GM18907 (cell line): ENCODE measurements around the gene KIAA1328.

Experiments
- ATAC-seq: cut with Tn5 transposase; IDR thresholded peaks from one replicate; pipeline ENCODE4 v1.9.1; 2021; ENCODE audit warnings: mild to moderate bottlenecking, moderate library complexity; ENCODE audit not compliant: unreplicated experiment

Gene KIAA1328

DNA sequence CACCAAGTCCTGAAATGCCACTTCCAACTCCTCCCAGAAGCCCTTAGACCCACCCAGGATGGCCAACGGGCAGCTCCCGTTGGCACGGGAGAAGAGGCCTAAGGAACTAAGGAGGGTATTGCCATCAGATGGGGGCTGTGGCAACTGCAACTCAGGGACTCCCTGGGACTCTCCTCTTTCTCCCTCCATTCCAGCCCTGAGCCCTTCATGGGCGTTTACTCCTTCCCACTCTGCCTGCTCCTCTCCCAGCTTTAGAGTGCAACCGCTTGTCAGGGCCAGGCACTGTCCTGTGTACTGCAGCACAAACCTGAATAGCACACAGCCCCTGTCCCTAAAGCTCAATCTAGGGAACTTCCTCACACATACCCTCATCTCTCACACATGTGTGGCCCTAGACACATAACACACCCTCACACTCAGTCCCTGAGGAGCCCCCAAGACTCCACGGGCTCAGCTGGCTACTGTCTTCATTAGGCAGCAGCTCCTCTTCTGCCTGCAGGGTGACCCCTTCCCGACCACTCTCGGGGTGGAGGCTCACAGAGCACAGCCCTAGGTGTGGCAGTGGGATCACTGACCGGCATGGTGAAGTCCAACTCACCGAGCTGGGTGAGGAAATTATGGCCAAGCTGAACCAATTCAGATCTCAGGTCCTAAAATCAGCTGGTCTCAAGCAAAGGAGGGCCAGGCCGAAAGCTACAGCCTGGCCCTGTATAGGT is 420.4 kb downstream of the KIAA1328 start:
- no peak for ATAC-seq

GRCh38 chr18:37249895-37250618 is 421.1 kb downstream of the KIAA1328 start:
- no peak for ATAC-seq

GRCh38 chr18:37251679-37252078 is 422.8 kb downstream of the KIAA1328 start:
- ATAC-seq, result no peak

GRCh38 chr18:37252342-37252741 is 423.4 kb downstream of the KIAA1328 start:
- ATAC-seq, result no peak

DNA sequence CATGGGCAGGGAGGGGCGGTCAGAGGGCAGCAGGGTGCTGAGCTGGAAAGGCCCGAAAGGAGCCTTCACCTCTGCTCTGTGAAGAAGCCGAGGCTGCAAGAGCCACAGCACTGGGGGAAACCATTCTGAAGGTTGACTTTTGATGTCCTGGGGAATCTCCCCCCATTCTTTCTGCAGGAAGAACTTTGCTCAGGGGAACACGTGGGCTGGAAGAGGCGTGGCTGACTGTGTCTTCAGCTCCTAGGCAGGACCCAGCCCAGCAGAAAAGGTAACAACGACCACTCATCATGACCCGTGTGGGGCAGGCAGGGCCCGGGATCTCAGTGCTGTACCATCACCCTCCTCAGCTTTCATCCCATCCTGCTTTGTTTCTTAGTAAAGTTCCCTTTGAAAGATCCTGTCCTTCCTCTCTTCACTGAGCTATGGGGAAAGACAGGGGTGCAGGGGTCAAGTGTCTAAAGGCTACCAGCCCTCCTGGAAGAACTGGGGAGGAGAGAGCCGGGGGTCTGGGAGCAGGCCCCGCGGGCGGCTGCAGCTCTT is 424.0 kb downstream of the KIAA1328 start:
- ATAC-seq, result no peak

DNA sequence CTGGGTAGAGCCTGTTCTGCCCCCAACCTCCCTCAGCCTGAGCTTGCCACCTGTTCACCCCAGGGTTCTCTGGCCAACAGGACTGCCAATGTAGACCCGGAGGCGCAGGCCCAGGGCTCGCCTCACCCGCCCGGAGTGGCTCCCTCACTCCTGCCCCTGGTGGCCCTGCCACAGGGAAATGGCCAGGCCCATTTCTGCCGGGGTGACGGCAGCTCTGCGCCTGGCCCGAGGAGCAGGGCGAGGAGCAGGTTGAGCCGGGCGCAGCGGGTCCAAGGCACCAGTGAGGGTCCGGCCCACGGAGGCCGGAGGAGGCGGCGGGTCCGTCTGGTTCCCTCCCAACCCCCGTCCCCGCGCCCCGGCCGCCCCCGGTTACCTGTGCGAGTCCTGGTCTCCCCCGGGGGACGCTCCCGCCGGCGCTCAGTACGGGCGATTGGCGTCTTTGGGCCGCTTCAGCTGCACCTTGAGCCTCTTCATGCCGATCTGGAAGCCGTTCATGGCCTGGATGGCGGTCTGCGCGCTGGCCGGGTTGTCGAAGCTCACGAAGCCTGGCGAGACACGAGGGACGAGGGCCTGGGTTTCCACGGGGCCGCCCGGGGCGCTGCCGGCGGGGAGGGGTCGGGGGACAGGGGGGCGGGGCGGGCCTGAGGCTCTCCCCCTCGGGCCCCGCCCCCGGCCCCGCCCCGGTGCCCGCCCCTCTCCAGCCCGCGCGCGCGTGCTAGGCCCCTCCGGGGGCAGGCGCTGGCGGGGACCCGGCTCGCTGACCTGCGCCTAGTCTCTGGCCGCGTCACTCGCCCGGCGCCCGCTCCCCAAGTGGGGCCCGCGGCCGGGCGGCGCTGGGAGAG is 424.7 kb downstream of the KIAA1328 start:
- ATAC-seq, result no peak

DNA sequence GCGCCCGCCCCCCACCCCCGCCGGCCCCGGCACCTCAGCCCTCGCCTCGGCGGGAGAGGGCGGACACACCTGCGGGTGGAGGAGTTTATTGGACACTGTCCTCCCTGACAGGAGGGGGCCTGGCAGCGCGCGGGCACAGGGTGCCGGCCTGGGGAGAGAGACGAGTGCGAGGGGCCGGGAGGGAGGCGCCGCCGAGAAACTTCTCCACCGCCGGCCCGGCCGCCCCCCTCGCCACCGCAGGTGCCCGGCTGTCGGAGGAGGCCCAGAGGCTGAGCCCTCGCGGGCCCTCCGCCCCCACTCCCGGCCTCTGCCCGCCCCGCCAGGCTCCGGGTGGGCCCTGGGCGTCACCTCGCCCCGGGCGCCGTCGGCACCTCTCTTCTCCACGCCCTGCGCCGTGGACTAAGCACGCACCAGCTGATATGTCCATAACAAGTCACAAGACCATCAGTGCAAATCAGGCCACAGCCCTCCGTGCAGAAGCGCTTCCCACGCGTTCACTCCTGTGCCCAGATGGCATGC is 425.4 kb downstream of the KIAA1328 start:
- ATAC-seq, result no peak

DNA sequence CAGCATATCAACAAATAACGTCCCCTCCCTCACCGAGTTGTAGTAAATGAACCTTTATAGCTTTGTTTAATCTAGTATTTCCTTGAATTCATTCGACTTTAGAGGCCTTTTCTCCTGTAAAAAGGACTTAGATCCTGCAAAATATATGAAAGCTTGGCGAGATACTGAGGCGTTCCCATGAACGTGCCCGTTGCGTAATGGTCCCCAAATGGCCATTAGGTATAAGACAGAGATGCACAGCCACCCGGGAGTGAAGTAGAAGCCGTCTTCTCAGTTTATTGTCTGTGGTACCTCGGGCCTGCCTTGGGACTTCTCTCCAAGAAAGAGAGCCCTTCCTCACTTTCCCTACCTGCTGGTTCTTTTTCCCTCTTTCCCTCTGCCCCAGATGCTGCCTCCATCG is 426.0 kb downstream of the KIAA1328 start:
- no peak for ATAC-seq

- ATAC-seq, result no peak
Observed at GRCh38 chr18:37258131-37258530, 429.2 kb downstream of the KIAA1328 start.

DNA sequence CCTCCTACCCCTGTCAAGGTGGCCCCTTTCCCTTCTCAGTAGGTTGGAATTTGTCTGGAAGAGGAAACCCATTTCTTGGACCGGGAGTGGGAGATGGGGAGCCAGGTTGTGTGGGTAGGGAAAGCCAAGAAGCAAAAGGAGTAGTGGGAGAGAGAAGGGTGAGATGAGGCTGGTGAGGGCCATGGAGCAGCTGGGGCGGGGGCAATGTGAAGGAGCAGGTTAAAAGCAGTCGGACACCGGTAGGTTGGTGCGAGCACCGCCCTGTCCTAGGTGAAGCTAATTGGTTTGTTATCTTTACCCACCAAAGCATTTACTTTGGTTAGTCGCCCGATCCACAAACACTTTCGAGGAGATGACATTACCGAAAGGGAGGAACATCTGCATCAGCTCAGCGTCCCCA is 429.9 kb downstream of the KIAA1328 start:
- no peak for ATAC-seq

- no peak for ATAC-seq
Observed at GRCh38 chr18:37259711-37260110, 430.8 kb downstream of the KIAA1328 start.

DNA sequence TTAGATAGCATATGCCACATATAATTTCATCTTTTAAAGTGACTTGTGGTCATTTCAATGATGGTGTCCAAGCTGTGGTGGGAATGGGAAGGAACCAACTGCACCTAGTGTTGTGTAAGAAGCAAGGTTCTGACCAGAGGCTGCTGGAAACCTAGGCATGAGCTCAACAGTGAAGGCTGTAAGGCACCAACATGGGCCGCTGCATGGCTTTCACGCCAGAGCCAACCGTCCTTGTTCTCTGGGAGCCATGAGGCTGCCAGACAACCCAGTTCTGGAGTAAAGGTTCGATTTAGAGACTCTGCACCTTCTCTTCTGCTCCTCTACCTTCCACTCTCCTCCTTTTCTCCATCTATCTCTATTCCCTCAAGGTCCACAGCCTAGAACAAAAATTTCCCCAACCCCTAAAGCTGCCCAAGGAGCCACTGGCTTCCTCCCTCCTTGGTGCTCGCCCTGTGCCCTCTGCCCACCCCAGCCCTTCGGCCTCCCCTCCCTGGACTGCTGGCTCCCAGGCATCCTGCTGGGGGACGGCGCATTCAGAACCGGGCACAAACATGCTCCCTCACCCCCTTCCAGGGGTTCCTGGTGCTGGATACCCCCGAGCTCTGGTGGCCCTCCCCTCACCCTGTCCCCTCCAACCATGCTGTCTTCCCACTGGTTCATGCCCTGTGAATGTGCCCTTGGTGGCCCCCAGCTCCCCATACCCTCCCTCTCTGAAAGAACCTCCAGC is 431.6 kb downstream of the KIAA1328 start:
- no peak for ATAC-seq

DNA sequence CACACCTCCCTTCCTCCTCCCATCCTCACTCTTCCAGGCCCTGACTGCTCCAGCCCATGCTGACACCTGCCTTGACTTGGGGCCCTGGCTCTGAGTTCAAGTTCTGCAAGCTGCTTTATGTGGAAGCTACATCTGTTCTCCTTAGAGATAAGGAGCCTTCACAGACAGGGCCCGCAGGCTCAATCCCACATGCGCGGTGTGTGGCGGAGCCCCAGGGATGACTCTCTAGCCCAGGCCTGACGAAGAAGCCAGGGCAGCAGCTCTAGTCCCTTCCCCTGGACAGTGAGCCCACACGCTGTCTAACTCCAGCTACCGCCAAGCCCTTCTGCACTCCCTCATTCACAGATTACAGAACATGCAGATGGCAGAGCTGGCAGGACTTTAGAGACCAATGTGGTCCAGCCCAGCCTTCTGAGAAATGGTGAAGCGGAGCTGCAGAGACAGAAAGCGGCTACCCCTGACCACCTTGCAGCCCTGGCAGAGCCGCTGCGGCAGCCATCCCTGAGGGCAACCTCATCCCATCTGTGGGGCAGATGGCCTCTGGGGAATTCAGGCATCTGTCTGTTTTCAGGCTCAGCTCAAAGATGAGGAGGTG is 432.4 kb downstream of the KIAA1328 start:
- ATAC-seq, result no peak

DNA sequence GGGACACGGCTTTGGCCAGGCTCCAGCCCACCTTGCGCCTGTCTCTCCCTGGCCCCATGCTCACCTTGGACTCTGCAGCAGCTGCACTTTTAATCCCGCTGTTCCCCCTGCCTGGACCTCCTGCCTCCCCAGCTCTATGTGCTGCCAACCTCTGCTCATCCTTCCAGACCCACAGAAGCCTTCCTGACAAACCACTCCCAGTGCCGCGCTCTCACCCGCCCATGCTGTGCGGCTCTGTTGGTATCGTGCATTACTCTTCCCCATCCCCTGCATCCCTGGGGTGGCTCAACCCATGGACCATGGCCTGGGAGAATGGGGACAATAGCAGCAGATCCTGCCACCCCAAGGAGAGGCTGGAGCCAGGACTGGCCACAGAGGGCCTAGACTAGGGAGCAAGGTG is 433.1 kb downstream of the KIAA1328 start:
- no peak for ATAC-seq

GRCh38 chr18:37264956-37265355 is 436.0 kb downstream of the KIAA1328 start:
- ATAC-seq, result no peak

DNA sequence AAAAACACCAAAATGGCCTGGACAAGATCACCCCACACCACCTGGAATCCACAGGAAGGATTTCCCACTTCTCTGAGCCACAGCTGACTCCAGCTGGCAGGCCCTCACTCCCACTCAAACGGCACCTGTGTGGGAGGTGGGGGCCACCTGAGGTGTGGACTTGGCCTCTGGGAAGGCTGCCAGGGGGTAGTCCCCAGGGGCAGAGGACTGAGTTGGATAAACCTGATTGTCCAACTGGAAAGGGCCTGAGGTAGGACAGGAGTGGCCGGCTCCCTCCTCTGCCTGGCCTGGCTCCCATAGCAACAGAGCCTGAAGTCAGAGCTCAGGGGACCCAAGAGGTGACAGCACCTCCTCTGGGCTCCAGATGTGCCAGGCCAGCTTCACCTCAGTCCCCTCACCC is 436.5 kb downstream of the KIAA1328 start:
- no peak for ATAC-seq

GRCh38 chr18:37266290-37266689 is 437.4 kb downstream of the KIAA1328 start:
- ATAC-seq, result no peak

DNA sequence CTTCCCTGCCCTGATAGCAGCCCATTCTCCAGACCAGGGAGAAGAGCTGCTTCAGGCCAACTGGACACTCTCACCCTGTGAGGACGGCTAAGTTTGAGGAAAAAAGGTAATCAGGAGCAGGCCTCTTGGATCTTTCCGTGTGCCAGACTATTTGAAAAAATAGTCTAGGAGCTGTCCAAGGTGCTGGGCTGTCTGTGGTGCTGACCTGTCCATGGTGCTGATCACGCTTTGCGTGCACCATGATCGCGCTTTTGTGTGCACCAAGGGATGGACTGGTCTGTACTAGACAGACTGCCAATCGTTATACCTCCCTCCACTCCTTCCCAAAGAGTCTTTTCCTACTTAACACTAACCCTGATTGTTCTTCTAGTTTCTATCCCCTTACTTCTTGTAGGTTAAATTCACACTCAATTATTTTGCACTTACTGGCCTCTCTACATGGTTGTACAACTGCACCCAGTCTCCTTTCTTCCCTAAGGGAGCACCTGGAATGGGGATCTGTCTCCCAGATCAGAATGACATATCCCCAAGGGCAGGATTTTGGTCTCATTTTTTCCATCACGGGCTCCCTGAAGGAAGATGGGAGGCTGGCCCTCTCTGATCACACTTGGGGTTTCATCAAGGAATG is 441.2 kb downstream of the KIAA1328 start:
- no peak for ATAC-seq

DNA sequence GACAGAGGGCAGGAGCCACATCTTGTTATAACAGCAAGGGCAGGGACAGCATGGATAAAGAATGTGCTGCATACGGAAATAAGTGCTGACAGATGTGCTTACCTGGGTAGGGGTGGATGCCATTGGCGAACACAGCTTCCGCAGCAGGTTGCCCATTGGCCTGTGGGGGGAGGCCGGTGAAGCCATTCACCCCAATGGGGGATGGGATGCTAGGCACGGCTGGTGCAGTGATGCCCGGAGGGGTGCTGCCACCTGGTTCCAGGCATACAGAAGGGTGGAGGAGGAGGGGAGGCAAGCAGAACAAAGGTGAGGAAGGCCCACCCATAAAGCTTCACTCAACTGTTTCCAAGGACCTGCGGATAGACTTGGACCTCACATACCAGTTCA is 441.7 kb downstream of the KIAA1328 start:
- ATAC-seq, result no peak

- no peak for ATAC-seq
Observed at GRCh38 chr18:37272226-37272625, 443.3 kb downstream of the KIAA1328 start.
